NCI-H1417 (cell line): ENCODE results near the gene PARD3.
A peak's percentile ranks its signal among the peaks of the same experiment; 100 is the strongest.
"Not testable (repeated sequence)": the region's sequence is repeated elsewhere in the genome, so short reads cannot be mapped to it uniquely, and the experiment has no call there.

ENCODE experiments used
- DNase-seq, 3 experiments: peaks; one replicate each; lab custom pipeline; 2025; lab: John Stamatoyannopoulos, UW

The PARD3 gene

GRCh38 chr10:34797155-34797554 is 17.9 kb downstream of the PARD3 start:
- no peak for DNase-seq

DNA sequence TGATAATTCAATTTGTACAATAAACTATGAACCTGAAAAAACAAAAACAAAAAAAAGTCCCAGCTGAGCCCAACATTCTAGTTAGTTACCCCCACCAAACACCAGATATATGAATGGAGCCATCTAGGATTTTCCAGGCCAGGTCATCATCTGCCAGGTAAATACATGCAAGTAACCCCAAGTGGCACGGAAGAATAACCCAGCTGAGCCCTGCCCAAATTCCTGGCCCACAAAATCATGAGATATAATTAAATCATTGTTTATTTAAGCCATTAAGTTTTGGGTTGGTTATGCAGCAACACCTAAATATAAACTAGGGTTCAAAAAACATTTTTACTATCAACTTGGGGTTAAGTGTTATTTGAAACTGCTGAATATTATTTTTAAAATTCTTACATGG is 19.0 kb downstream of the PARD3 start:
- no peak for DNase-seq

DNA sequence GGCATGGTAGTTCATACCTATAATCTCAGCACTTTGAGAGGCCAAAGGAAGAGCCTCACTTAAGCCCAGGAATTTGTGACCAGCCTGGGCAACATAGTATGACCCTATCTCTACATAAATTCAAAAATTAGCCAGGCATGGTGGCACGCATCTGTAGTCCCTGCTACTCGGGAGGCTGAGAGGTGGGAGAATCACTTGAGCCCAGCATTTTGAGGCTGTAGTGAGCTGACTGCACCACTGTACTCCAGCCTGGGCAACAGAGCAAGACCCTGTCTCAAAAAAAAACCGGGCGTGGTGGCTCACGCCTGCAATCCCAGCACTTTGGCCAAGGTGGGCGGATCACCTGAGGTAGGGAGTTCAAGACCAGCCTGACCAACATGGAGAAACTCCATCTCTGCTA is 19.8 kb downstream of the PARD3 start:
- no peak for DNase-seq

GRCh38 chr10:34794835-34795234 is 20.3 kb downstream of the PARD3 start:
- no peak for DNase-seq

- DNase-seq: not testable (repeated sequence)
Measured at GRCh38 chr10:34793581-34793980, 21.5 kb downstream of the PARD3 start.

GRCh38 chr10:34792881-34793280 is 22.2 kb downstream of the PARD3 start:
- peak in 2 of 3 experiments; percentile 37 to 64 for DNase-seq

- DNase-seq: peak in 2 of 3 experiments; percentile 44 to 66
Measured at GRCh38 chr10:34791947-34792346, 23.1 kb downstream of the PARD3 start.

DNA sequence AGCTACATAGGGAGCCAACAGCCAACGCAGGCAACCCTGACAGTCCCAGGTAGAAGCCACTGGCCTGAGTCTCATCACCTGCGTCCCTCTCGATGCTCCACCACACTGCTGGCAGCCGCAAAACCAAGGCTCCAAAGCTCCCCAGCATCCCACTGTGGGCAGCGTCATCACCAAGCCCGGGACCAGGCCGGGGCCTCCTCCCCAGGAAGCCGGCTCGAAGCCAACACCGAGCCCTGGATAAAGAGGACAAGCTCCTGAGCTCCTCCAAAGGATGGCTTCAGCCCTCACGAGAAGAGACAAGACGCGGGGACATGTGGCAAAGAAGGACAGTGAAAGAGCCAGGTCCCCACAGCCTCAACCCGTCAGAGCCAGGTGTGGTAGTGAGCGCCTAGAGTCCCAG is 23.9 kb downstream of the PARD3 start:
- no peak for DNase-seq

GRCh38 chr10:34789966-34790506 is 25.1 kb downstream of the PARD3 start:
- peak in 2 of 3 experiments; percentile 7 to 51 for DNase-seq

DNA sequence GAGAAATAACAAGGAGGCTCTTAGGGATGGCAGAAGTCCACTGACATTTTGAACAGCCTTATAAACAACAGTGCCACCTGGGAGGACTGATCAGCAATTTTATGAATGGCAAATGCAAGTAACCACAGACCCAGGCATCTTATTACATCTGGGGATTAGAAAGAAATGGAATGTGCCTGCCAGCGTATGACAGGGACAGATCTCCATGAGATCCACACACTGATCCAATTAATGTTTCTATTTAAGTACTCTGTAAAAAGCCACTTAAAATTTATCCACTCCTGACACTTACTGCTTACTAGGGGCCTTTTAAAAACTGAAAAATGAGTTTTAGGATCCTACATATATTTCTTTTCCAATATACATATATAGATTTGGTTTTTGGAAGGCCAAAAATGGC is 28.6 kb downstream of the PARD3 start:
- DNase-seq: no peak

GRCh38 chr10:34781711-34782110 is 33.4 kb downstream of the PARD3 start:
- DNase-seq: peak in 1 of 3 experiments; percentile 37

DNA sequence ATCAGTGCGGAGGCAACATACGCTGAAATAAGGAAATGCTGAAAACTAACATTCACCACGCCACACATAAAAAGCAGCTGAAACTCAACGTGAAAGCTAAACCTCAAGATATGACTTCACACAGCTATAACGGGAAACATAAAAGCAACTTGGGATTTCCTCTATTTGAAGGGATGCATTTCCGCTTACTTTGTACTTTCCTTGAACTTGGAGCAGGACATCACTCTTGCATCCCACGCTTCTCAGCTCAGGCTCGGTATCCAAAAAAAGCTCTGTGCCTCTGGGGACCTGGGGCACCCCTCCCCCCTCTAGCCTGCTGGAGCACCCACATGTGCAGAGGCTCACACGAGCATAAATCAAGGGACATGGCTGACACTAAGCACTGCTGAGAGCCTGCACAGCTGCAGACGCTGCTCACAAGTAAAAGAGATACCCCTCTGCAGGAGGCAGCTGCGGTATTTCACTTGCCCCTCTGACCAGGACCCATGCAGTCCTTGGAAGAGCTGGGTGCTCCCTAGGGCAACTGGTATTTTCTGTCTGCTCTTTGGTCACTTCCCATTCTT is 34.2 kb downstream of the PARD3 start:
- DNase-seq: peak in 2 of 3 experiments; percentile 35 to 72

- DNase-seq: no peak
Measured at GRCh38 chr10:34778237-34778636, 36.9 kb downstream of the PARD3 start.

- no peak for DNase-seq
Measured at GRCh38 chr10:34776090-34776690, 38.9 kb downstream of the PARD3 start.

- no peak for DNase-seq
Measured at GRCh38 chr10:34775044-34775637, 40.0 kb downstream of the PARD3 start.

DNA sequence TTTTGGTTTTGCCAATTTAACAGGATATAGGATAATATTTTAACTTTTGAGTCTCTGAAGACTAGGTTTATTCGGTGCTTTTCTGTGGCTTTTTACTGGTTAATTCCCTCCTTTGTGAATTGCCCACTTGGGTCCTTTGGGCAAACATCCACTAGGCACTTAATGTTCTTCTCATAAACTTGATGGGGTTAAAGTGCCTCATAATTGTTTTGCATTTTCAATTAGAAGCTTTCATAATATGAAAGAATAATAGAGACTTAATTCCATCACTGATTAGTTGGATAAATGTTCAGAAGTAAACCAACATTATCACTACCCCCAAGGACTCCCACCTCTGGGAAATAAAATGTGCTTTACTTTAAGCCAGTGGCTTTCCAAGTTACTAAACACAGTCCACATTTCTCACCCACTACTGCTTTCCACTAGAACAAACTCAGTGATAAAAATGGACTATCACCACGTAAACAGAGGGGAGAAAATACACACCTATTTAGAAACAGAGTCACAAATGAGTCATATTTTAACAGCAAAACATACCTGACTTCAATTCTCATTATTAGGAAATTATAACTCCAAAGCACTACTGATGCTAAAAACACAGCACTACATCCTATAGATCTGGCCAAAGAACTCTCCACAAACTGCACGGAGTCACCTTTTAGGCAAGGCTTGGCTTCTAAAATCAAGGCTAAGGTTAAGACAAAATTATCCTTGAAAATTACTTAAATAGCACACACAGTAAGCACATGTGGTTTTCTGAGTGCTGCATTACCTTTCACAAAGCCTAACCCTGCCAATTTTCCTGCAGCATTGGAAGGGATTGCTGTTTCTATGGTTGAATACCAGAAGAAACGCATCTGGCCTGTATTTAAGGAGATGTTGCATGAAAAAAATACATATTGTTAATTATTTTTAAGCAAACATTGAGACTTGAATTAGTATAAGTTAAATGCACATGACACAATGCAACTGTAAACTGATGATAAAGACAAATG is 41.2 kb downstream of the PARD3 start:
- peak in 1 of 3 experiments; percentile 32 for DNase-seq

DNA sequence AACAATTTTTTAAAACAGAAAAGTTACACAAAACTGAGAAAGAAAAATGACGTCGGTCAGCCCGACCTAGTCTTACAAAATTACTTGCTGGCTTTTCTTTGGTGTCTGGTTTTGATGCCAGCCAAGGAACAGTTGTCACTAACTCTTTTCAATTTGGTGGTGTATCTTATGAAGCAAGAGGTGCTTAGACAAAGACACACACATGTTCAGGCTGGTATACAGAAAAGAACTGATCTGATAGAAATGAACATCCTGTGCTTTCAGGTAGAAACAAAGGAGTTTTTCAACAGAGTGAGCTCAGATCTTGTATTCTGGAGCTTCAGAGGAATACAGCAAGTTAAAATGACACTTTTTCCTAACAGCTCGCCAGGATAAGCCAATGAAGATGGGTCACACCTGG is 43.6 kb downstream of the PARD3 start:
- DNase-seq: no peak

- no peak for DNase-seq
Measured at GRCh38 chr10:34771106-34771505, 44.0 kb downstream of the PARD3 start.

DNA sequence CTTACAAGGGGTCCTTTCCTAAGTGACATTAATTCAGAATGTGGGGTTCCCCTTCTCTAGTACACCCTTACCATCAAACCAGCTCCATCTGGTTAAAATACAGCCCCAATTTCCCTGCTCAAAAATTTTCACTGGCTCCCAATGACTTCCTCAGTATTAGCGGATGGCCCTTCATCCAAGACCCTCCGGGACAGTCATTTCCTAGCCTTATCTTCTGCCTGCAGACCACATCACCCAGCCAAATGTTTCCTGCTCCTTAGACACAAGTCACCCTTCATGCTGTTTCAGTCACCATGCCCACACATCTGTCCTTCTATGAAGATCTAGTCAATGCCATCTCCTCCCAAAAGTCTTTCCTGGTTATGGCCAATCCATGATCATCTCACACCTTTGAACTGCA is 45.2 kb downstream of the PARD3 start:
- DNase-seq: no peak

DNA sequence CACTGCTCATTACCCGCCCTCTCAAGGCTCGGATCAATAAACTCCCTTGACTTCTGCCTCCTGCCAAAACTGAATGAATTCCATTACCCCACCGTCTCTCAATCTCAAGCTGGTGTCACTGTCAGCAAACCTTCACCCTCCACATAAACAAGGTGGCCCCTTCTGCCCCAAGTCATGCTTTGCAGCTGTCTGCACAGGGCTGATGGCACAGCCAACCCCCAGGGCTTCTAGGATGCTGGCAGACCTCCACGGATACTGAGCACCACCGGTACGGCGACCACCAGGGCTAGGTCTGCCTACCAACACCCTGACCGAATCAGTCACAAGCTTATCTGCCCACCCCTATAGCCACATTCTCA is 46.1 kb downstream of the PARD3 start:
- no peak for DNase-seq

- DNase-seq: no peak
Measured at GRCh38 chr10:34768261-34768971, 46.7 kb downstream of the PARD3 start.
